GM12872 (cell line): ENCODE measurements around the gene TTLL13.

Source experiments
- TF ChIP-seq, protein P1 (sequence below): IDR thresholded peaks from 3 replicates; pipeline ENCODE4 v1.5.1; 2011; ENCODE audit warnings: low read depth, mild to moderate bottlenecking, low read length, moderate library complexity; ENCODE audit not compliant: insufficient read depth

The TTLL13 gene

DNA sequence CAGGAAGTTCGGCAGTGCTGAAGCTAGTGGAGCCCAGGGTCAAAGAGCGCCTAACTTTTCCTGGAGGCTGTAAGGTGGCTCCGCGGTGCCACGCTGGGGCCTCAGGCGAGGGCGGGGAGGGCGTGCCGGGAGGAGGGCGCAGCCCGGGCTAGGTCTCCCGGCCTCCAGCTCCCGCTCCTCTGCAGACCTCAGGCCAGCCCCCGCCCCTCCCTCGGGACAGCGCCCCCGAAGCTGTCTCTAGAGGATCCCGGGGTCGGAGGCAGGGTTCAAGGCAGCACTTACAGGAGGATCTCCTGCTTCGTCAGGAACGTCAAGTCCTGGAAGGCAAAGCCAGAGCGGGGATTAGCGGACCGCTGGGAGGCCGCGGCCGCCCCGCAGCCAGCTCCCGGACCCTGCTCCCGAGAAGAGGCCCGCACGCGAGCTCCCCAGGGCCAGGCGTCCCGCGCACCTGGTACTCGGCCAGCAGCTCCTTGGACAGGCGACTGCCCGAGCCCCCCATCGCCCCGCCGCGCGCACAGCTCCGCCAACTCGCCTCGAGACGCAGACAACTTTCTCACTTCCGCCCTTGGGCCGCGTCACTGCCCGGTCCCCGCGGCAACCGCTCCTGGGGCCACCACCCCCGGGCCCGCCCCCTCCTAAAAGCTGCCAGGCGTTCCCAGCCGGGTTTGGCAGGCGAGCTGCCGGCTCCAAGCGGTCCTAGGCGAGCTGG is 15.8 kb upstream of the TTLL13 start, which contains the start of gene CIB1:
CIB1 (minus strand) TSS at position 555 of the 709 bp plus-strand sequence; CDS start at position 499, 56 bp downstream.
- TF ChIP-seq, protein P1, sequence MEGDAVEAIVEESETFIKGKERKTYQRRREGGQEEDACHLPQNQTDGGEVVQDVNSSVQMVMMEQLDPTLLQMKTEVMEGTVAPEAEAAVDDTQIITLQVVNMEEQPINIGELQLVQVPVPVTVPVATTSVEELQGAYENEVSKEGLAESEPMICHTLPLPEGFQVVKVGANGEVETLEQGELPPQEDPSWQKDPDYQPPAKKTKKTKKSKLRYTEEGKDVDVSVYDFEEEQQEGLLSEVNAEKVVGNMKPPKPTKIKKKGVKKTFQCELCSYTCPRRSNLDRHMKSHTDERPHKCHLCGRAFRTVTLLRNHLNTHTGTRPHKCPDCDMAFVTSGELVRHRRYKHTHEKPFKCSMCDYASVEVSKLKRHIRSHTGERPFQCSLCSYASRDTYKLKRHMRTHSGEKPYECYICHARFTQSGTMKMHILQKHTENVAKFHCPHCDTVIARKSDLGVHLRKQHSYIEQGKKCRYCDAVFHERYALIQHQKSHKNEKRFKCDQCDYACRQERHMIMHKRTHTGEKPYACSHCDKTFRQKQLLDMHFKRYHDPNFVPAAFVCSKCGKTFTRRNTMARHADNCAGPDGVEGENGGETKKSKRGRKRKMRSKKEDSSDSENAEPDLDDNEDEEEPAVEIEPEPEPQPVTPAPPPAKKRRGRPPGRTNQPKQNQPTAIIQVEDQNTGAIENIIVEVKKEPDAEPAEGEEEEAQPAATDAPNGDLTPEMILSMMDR, result no peak

GRCh38 chr15:90234096-90234988 is 15.0 kb upstream of the TTLL13 start, which contains the start of gene GDPGP1:
GDPGP1 (plus strand) TSS chr15:90234209; CDS start chr15:90240909, 6,700 bp downstream.
- TF ChIP-seq, protein P1, result no peak

DNA sequence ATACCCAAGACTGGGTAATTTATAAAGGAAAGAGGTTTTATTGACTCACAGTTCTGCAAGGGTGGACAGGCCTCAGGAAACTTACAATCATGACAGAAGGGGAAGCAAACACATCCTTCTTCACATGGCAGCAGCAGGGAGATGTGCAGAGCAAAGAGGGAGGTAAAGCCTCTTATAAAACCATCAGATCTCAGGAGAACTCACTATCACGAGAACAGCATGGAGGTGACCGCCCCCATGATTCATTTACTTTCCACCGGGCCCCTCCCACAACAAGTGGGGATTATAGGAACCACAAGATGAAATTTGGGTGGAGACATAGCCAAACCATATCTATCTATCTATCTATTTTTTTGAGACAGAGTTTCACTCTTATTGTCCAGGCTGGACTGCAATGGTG is 10.0 kb upstream of the TTLL13 start:
- TF ChIP-seq, protein P1, result no peak

DNA sequence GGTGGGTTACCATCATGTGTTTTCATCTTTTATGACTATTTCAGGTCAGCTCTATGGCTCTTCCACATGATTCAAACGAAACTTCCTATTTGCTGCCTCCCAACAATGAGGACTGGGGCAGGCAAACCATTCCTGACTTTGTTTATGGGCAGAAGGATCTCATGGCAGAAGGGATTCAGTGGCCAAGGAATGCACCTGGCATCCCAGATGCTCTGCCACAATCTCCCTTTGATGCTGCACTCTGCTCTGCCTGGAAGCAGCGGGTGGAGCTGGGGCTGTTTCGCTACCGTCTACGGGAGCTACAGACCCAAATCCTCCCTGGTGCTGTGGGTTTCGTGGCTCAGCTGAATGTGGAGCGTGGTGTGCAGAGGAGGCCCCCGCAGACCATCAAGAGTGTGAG is 8.5 kb upstream of the TTLL13 start:
- TF ChIP-seq, protein P1, result no peak

- TF ChIP-seq, protein P1, result no peak
Measured at GRCh38 chr15:90241343-90242192, 7.8 kb upstream of the TTLL13 start.

DNA sequence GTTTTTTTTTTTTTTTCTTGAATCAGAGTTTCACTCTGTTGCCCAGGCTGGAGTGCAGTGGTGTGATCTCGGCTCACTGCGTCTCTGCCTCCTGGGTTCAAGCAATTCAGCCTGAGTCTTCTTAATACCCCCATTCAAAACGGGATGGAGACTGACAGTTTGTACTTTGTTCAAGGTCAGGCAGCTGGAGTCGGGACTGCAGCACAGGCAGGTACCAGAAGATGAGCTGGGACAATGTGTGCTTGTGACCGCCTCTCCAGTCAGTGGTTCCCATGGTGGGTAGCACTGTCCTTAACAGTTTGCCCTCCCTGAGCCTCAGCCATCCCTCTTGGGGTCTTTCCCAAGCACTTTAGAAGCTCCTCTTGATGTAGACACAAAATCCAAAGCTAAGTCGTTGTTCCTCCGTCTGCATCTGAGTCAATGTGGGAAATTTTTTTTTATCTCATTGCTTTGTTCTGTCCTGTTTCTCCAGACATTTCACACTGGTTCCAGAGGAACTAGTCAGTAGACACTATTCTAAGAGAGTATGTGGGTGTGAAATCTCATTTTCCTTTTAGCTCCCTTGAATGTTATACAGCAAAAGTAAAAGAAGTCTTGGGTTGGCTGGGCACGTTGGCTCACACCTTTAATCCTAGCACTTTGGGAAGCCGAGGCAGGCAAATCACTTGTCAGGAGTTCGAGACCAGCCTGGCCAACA is 5.3 kb upstream of the TTLL13 start:
- TF ChIP-seq, protein P1, result no peak
